Measurements from ENCODE around the gene HLA-A. TPM values are rescaled to one million over a fixed set of nuclear protein-coding genes. Genes with fewer than 3 reads are reported as not detected.

Gene HLA-A
- total and polyA plus RNA-seq, 2 experiments from 2014 or later: 170 to 203 TPM

DNA sequence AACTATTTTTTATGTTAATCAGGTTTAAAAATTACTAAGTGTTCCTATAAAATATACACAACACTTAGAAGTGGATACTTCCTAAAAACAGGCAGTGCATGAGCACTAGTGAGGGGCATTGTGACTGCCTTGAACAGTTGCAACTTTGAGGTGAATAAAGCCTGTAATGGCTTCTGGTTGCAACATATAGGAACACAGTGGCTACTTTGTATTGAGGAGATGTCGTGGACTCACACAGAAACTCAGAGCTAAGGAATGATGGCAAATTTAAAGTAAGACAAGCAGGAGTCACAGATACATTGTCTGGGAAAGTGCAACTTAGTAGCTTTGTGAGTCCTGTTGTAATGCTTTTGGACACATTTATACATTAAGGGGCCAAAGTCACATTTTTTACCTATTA lies 861 bp upstream of the HLA-A start:
- Histone ChIP-seq H3K79me2 (replicated peaks; ENCODE audit: insufficient read depth) (no peaks in the 10 kb centered on the region), H3K9me2 (ENCODE audit: insufficient read depth) (no peaks in the 10 kb centered on the region), H3K4me1 (ENCODE audit: insufficient read depth) (no peaks in the 10 kb centered on the region), H3K27ac (ENCODE audit: low read depth) (no peak overlapping the region), H3F3A (replicated peaks; ENCODE audit: low read depth) (no peaks in the 10 kb centered on the region), H3K4me2 (no peak overlapping the region), H3K36me3 (ENCODE audit: insufficient read depth) (no peaks in the 10 kb centered on the region), H3K27me3 (ENCODE audit: insufficient read depth) (no peaks in the 10 kb centered on the region), H3K4me3 (no peak overlapping the region), H4K20me1 (replicated peaks; ENCODE audit: insufficient read depth) (no peaks in the 10 kb centered on the region), H2AFZ (no peak overlapping the region)
- H3K9me3 Mint-ChIP-seq: peaks cover 17% of the 10 kb centered on the region
- H3K4me3 Mint-ChIP-seq: peak overlapping the region; percentile 87
- ATAC-seq (no peak), DNase-seq (ENCODE audit: low spot score) (no peak)
- peaks cover 14% of the 10 kb centered on the region for H3K27me3 Mint-ChIP-seq (ENCODE audit: insufficient read depth, low read depth, poor library complexity)
- TF ChIP-seq, protein P1, sequence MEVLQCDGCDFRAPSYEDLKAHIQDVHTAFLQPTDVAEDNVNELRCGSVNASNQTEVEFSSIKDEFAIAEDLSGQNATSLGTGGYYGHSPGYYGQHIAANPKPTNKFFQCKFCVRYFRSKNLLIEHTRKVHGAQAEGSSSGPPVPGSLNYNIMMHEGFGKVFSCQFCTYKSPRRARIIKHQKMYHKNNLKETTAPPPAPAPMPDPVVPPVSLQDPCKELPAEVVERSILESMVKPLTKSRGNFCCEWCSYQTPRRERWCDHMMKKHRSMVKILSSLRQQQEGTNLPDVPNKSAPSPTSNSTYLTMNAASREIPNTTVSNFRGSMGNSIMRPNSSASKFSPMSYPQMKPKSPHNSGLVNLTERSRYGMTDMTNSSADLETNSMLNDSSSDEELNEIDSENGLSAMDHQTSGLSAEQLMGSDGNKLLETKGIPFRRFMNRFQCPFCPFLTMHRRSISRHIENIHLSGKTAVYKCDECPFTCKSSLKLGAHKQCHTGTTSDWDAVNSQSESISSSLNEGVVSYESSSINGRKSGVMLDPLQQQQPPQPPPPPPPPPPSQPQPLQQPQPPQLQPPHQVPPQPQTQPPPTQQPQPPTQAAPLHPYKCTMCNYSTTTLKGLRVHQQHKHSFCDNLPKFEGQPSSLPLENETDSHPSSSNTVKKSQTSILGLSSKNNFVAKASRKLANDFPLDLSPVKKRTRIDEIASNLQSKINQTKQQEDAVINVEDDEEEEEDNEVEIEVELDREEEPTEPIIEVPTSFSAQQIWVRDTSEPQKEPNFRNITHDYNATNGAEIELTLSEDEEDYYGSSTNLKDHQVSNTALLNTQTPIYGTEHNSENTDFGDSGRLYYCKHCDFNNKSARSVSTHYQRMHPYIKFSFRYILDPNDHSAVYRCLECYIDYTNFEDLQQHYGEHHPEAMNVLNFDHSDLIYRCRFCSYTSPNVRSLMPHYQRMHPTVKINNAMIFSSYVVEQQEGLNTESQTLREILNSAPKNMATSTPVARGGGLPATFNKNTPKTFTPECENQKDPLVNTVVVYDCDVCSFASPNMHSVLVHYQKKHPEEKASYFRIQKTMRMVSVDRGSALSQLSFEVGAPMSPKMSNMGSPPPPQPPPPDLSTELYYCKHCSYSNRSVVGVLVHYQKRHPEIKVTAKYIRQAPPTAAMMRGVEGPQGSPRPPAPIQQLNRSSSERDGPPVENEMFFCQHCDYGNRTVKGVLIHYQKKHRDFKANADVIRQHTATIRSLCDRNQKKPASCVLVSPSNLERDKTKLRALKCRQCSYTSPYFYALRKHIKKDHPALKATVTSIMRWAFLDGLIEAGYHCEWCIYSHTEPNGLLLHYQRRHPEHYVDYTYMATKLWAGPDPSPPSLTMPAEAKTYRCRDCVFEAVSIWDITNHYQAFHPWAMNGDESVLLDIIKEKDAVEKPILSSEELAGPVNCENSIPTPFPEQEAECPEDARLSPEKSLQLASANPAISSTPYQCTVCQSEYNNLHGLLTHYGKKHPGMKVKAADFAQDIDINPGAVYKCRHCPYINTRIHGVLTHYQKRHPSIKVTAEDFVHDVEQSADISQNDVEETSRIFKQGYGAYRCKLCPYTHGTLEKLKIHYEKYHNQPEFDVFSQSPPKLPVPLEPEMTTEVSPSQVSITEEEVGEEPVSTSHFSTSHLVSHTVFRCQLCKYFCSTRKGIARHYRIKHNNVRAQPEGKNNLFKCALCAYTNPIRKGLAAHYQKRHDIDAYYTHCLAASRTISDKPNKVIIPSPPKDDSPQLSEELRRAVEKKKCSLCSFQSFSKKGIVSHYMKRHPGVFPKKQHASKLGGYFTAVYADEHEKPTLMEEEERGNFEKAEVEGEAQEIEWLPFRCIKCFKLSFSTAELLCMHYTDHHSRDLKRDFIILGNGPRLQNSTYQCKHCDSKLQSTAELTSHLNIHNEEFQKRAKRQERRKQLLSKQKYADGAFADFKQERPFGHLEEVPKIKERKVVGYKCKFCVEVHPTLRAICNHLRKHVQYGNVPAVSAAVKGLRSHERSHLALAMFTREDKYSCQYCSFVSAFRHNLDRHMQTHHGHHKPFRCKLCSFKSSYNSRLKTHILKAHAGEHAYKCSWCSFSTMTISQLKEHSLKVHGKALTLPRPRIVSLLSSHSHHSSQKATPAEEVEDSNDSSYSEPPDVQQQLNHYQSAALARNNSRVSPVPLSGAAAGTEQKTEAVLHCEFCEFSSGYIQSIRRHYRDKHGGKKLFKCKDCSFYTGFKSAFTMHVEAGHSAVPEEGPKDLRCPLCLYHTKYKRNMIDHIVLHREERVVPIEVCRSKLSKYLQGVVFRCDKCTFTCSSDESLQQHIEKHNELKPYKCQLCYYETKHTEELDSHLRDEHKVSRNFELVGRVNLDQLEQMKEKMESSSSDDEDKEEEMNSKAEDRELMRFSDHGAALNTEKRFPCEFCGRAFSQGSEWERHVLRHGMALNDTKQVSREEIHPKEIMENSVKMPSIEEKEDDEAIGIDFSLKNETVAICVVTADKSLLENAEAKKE (CRISPR knock-in tag; IDR thresholded peaks at IDR 0.05): no peak
- TF ChIP-seq NANOG (IDR thresholded peaks at IDR 0.05; ENCODE audit: borderline replicate concordance): no peak
- TF ChIP-seq, protein P2, sequence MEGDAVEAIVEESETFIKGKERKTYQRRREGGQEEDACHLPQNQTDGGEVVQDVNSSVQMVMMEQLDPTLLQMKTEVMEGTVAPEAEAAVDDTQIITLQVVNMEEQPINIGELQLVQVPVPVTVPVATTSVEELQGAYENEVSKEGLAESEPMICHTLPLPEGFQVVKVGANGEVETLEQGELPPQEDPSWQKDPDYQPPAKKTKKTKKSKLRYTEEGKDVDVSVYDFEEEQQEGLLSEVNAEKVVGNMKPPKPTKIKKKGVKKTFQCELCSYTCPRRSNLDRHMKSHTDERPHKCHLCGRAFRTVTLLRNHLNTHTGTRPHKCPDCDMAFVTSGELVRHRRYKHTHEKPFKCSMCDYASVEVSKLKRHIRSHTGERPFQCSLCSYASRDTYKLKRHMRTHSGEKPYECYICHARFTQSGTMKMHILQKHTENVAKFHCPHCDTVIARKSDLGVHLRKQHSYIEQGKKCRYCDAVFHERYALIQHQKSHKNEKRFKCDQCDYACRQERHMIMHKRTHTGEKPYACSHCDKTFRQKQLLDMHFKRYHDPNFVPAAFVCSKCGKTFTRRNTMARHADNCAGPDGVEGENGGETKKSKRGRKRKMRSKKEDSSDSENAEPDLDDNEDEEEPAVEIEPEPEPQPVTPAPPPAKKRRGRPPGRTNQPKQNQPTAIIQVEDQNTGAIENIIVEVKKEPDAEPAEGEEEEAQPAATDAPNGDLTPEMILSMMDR (conservative IDR thresholded peaks at IDR 0.05; ENCODE audit: low read depth in 2 of 2): no peak
- TF ChIP-seq CREB1 (CRISPR knock-in tag; IDR thresholded peaks at IDR 0.05; ENCODE audit: low read depth): no peak
- TF ChIP-seq EZH2 (IDR thresholded peaks at IDR 0.05; ENCODE audit: low read depth, unreplicated experiment): no peak
- no peak for TF ChIP-seq ZNF331 (CRISPR knock-in tag; IDR thresholded peaks at IDR 0.05; ENCODE audit: low read depth)
- TF ChIP-seq EZH2phosphoT487 (IDR thresholded peaks at IDR 0.05; ENCODE audit: unreplicated experiment): no peak
- TF ChIP-seq JUNB (IDR thresholded peaks at IDR 0.05; ENCODE audit: unreplicated experiment): no peak
- TF ChIP-seq, protein P3, sequence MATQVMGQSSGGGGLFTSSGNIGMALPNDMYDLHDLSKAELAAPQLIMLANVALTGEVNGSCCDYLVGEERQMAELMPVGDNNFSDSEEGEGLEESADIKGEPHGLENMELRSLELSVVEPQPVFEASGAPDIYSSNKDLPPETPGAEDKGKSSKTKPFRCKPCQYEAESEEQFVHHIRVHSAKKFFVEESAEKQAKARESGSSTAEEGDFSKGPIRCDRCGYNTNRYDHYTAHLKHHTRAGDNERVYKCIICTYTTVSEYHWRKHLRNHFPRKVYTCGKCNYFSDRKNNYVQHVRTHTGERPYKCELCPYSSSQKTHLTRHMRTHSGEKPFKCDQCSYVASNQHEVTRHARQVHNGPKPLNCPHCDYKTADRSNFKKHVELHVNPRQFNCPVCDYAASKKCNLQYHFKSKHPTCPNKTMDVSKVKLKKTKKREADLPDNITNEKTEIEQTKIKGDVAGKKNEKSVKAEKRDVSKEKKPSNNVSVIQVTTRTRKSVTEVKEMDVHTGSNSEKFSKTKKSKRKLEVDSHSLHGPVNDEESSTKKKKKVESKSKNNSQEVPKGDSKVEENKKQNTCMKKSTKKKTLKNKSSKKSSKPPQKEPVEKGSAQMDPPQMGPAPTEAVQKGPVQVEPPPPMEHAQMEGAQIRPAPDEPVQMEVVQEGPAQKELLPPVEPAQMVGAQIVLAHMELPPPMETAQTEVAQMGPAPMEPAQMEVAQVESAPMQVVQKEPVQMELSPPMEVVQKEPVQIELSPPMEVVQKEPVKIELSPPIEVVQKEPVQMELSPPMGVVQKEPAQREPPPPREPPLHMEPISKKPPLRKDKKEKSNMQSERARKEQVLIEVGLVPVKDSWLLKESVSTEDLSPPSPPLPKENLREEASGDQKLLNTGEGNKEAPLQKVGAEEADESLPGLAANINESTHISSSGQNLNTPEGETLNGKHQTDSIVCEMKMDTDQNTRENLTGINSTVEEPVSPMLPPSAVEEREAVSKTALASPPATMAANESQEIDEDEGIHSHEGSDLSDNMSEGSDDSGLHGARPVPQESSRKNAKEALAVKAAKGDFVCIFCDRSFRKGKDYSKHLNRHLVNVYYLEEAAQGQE (IDR thresholded peaks at IDR 0.05; ENCODE audit: unreplicated experiment): no peak
- no peak for TF ChIP-seq STAT1 (IDR thresholded peaks at IDR 0.05; ENCODE audit: unreplicated experiment)
- TF ChIP-seq, protein P4, sequence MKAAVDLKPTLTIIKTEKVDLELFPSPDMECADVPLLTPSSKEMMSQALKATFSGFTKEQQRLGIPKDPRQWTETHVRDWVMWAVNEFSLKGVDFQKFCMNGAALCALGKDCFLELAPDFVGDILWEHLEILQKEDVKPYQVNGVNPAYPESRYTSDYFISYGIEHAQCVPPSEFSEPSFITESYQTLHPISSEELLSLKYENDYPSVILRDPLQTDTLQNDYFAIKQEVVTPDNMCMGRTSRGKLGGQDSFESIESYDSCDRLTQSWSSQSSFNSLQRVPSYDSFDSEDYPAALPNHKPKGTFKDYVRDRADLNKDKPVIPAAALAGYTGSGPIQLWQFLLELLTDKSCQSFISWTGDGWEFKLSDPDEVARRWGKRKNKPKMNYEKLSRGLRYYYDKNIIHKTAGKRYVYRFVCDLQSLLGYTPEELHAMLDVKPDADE (IDR thresholded peaks at IDR 0.05): no peak
- peaks cover 37% of the 10 kb centered on the region for H3K36me3 Mint-ChIP-seq (ENCODE audit: low read depth)
- H3K27ac Mint-ChIP-seq: no peak overlapping the region
- peaks cover 24% of the 10 kb centered on the region for H3K4me1 Mint-ChIP-seq
